ENCODE data around the gene NWD2.

The NWD2 gene

DNA sequence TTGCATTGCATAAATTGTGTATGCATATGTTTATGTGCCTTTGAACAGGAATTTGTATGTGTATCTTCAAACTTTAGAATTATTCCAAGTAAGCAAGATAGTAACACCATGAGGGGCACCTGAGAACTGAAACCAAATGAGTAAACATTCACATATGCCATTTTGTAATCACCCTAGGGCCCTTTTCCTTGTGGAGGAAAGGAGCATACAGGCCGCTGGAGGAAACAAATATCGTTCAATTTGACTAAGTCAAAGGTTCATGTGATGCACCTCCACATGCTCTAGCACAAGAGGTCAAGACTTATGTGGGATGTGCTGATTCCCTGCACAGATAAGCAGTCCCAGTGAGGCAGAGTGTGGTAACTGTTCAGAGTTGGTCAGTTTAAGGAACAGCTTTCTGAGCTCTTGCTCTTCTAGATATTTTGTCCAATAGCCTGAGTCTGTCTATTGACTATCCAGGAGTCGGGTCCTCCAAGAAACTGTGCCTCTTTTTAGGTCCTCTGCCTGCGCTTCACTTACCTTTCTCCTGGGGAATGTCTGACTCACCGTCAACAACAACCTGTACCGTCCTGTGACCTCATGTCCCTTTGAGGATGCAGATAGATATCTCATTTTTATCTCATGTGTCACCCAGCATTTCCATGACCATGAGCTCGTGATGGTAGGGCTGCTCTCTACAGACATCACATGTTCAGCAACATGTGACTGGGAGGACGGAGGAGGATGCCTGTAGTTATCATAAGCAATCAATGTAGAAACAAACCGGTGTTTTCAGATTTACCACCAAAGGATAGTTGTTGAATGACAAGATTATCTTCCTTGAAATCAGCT is 196.9 kb downstream of the NWD2 start:
- H3K9ac ChIP-seq (ENCODE audit: low read depth, low read length) = no peak overlapping the region
- peaks cover 10% of the 10 kb centered on the region for H3K27me3 ChIP-seq (ENCODE audit: insufficient read depth, low read length, poor library complexity)
- DNase-seq (no peak), ATAC-seq (ENCODE audit: insufficient read depth, low read depth) (no peak)
- no peaks in the 10 kb centered on the region for H3K4me1 ChIP-seq (ENCODE audit: insufficient read depth, low read length)
- no peaks in the 10 kb centered on the region for H3K36me3 ChIP-seq (ENCODE audit: insufficient read depth, low read length)
- no peak overlapping the region for H3K27ac ChIP-seq (ENCODE audit: low read length)
- H4K20me1 ChIP-seq (ENCODE audit: insufficient read depth, low read length) = no peaks in the 10 kb centered on the region
- TF ChIP-seq, protein P1, sequence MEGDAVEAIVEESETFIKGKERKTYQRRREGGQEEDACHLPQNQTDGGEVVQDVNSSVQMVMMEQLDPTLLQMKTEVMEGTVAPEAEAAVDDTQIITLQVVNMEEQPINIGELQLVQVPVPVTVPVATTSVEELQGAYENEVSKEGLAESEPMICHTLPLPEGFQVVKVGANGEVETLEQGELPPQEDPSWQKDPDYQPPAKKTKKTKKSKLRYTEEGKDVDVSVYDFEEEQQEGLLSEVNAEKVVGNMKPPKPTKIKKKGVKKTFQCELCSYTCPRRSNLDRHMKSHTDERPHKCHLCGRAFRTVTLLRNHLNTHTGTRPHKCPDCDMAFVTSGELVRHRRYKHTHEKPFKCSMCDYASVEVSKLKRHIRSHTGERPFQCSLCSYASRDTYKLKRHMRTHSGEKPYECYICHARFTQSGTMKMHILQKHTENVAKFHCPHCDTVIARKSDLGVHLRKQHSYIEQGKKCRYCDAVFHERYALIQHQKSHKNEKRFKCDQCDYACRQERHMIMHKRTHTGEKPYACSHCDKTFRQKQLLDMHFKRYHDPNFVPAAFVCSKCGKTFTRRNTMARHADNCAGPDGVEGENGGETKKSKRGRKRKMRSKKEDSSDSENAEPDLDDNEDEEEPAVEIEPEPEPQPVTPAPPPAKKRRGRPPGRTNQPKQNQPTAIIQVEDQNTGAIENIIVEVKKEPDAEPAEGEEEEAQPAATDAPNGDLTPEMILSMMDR (IDR thresholded peaks at IDR 0.05; ENCODE audit: borderline replicate concordance, extremely low read depth, low read length, poor library complexity, severe bottlenecking) = no peak
- TF ChIP-seq EZH2 (IDR thresholded peaks at IDR 0.05; ENCODE audit: borderline replicate concordance, low read depth, low read length, severe bottlenecking) = no peak
- no peak overlapping the region for H3K4me3 ChIP-seq (ENCODE audit: low read depth in 1 of 2, low read length in 2 of 2)
- no peak overlapping the region for H3K4me2 ChIP-seq (ENCODE audit: insufficient read depth, low read length)
- no peaks in the 10 kb centered on the region for H3K79me2 ChIP-seq (ENCODE audit: insufficient read depth, low read length)
- H3K9me3 ChIP-seq (ENCODE audit: insufficient read depth, low read length, severe bottlenecking) = no peaks in the 10 kb centered on the region
- H2AFZ ChIP-seq (ENCODE audit: low read depth, low read length) = no peak overlapping the region

DNA sequence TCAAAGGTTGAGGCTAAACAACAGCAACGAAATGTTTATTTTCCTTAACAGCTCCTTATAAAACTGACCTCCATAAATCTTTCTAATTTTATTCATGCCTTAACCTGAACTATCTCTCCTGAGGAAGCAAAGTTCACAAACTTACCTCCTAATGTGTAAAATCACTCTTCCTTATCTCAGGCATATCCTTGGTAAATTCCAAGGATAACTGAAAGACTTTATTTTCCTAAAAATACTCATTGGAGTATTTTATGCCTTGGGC is 197.4 kb downstream of the NWD2 start:
- H3K9ac ChIP-seq (ENCODE audit: low read depth, low read length) = no peak overlapping the region
- H3K27ac ChIP-seq (ENCODE audit: low read length) = no peak overlapping the region
- no peak overlapping the region for H2AFZ ChIP-seq (ENCODE audit: low read depth, low read length)
- TF ChIP-seq, protein P1 (IDR thresholded peaks at IDR 0.05; ENCODE audit: borderline replicate concordance, extremely low read depth, low read length, poor library complexity, severe bottlenecking) = no peak
- TF ChIP-seq EZH2 (IDR thresholded peaks at IDR 0.05; ENCODE audit: borderline replicate concordance, low read depth, low read length, severe bottlenecking) = no peak
- no peak overlapping the region for H3K4me2 ChIP-seq (ENCODE audit: insufficient read depth, low read length)
- H3K27me3 ChIP-seq (ENCODE audit: insufficient read depth, low read length, poor library complexity) = peaks cover 10% of the 10 kb centered on the region
- H3K9me3 ChIP-seq (ENCODE audit: insufficient read depth, low read length, severe bottlenecking) = no peaks in the 10 kb centered on the region
- no peaks in the 10 kb centered on the region for H3K4me1 ChIP-seq (ENCODE audit: insufficient read depth, low read length)
- DNase-seq (no peak), ATAC-seq (ENCODE audit: insufficient read depth, low read depth) (no peak)
- H4K20me1 ChIP-seq (ENCODE audit: insufficient read depth, low read length) = no peaks in the 10 kb centered on the region
- no peaks in the 10 kb centered on the region for H3K36me3 ChIP-seq (ENCODE audit: insufficient read depth, low read length)
- no peak overlapping the region for H3K4me3 ChIP-seq (ENCODE audit: low read depth in 1 of 2, low read length in 2 of 2)
- no peaks in the 10 kb centered on the region for H3K79me2 ChIP-seq (ENCODE audit: insufficient read depth, low read length)

DNA sequence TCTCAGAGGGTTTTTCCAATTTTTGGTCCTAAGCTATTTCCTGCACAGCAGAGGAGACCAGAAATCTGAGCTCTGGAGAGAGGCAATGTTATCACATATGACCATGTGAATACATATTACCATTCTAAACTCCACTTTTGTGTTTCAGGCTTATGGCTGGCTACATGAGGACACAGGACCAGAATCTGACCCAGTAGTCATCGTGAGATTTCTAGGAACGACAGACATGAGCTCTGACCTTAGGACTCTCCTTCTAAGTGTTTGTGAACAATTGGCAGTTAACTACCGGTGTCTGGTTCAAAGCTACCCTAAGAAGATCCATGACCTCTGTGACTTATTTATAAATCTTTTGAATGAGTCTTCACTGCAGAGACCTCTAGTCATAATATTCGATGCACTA is 198.6 kb downstream of the NWD2 start:
- TF ChIP-seq EZH2 (IDR thresholded peaks at IDR 0.05; ENCODE audit: borderline replicate concordance, low read depth, low read length, severe bottlenecking) = no peak
- TF ChIP-seq, protein P1 (IDR thresholded peaks at IDR 0.05; ENCODE audit: borderline replicate concordance, extremely low read depth, low read length, poor library complexity, severe bottlenecking) = no peak
- H3K4me1 ChIP-seq (ENCODE audit: insufficient read depth, low read length) = no peaks in the 10 kb centered on the region
- no peak overlapping the region for H2AFZ ChIP-seq (ENCODE audit: low read depth, low read length)
- no peaks in the 10 kb centered on the region for H3K36me3 ChIP-seq (ENCODE audit: insufficient read depth, low read length)
- H3K4me3 ChIP-seq (ENCODE audit: low read depth in 1 of 2, low read length in 2 of 2) = no peak overlapping the region
- no peak for ATAC-seq (ENCODE audit: insufficient read depth, low read depth)
- DNase-seq = no peak
- no peaks in the 10 kb centered on the region for H3K79me2 ChIP-seq (ENCODE audit: insufficient read depth, low read length)
- no peak overlapping the region for H3K9ac ChIP-seq (ENCODE audit: low read depth, low read length)
- peaks cover 10% of the 10 kb centered on the region for H3K27me3 ChIP-seq (ENCODE audit: insufficient read depth, low read length, poor library complexity)
- H3K9me3 ChIP-seq (ENCODE audit: insufficient read depth, low read length, severe bottlenecking) = no peaks in the 10 kb centered on the region
- no peak overlapping the region for H3K27ac ChIP-seq (ENCODE audit: low read length)
- no peaks in the 10 kb centered on the region for H4K20me1 ChIP-seq (ENCODE audit: insufficient read depth, low read length)
- no peak overlapping the region for H3K4me2 ChIP-seq (ENCODE audit: insufficient read depth, low read length)
